ENCODE data around the gene SASH3.

Gene SASH3

DNA sequence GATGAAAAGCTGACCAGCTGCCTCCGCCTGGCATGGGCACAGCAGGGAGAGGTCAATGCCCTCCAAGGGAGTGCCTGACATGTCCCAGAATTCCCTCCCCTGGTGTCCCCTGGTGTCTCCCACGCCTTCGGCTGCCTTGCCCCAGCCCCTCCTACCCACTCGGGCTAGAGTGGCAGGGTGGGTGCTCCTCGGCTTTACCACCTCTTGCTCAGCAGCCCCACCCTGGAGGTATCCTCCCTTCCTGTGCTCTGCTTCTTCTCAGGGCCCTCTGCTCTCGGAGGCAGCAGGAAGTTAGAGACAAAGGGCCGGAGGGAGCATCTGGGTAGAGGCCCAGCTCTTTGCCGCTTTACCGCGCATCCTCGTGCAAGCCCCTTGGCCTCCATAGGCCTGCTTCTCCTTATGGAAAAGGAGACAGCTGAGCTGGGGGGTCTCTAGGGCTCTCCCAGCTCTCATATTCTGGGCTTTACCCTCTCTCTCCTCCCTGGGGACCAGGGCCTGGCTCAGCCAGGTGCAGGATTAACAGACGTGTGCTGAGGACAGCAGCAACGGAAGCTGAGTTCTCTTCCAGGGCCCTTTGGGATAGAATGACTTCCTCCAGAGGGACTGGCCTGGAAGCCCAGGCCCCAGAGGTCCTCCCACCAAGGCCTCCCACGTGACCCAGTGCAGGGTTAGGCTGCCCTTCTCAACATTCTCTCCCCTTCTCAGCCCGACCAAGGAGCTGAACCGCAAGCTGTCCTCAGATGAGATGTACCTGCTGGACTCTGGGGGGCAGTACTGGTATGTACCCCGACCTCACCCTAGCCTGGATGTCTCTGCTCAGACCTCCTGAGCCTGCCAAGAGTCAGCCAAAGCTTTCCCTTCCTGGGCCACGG, 23.7 kb upstream of the SASH3 start:
- TF ChIP-seq, protein P1, sequence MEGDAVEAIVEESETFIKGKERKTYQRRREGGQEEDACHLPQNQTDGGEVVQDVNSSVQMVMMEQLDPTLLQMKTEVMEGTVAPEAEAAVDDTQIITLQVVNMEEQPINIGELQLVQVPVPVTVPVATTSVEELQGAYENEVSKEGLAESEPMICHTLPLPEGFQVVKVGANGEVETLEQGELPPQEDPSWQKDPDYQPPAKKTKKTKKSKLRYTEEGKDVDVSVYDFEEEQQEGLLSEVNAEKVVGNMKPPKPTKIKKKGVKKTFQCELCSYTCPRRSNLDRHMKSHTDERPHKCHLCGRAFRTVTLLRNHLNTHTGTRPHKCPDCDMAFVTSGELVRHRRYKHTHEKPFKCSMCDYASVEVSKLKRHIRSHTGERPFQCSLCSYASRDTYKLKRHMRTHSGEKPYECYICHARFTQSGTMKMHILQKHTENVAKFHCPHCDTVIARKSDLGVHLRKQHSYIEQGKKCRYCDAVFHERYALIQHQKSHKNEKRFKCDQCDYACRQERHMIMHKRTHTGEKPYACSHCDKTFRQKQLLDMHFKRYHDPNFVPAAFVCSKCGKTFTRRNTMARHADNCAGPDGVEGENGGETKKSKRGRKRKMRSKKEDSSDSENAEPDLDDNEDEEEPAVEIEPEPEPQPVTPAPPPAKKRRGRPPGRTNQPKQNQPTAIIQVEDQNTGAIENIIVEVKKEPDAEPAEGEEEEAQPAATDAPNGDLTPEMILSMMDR (conservative IDR thresholded peaks at IDR 0.05; ENCODE audit: low read depth): no peak
- POLR2A ChIA-PET (ENCODE audit: low non-redundant PET): no interaction called here
- CTCF ChIA-PET: interaction anchor here (0.5 kb wide), 1 partner anchor 267 kb away, joined by 3 read pairs; no protein-coding TSS in a partner anchor
- no peak overlapping the region for H3K27ac ChIP-seq
- no peak for DNase-seq (ENCODE audit: low spot score)

DNA sequence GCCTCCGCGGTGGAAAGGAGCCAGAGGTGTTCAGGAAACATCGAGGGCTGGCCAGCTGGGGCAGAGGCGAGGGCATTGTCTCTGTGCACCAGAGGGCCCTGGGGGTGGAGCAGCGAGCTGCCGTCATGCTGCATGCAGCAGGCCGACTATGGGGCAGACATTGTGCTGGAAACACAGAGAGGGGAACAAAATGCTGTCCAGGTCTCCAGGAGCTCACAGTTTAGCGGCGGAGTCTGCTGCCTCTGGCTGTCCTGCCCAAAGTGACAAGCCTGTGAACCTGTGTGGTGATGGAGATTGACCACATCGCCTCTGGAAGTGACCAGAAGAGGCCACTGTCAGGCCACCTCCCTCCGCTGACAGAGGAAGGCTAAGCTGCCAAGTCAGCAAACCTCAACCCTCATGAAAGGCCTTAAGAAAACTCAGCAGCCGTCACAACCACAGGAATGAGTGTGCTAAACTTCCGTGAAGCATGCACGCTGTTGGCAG, 20.1 kb upstream of the SASH3 start:
- TF ChIP-seq, protein P1 (conservative IDR thresholded peaks at IDR 0.05; ENCODE audit: low read depth): no peak
- CTCF ChIA-PET: no interaction called here
- no peak overlapping the region for H3K27ac ChIP-seq
- POLR2A ChIA-PET (ENCODE audit: low non-redundant PET): no interaction called here
- DNase-seq (ENCODE audit: low spot score): no peak

DNA sequence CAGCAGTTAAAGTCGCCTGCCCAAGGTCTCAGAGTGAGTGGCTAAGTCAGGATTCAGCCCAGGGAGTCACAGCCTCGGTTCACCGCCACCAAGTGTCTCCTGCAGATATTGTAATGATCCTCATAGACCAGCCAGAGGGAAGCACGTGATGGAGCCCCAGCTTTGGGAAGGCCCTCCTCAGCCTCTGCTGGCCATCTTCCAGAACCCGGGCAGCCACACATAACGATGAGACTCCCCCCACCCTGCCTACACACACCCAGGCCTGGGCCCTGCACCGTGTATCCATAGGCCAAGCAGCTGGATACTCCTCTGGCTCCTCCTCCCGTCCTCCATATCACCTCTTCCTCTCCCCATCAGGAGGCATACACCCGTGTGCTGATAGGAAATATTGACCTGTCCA, 19.6 kb upstream of the SASH3 start:
- DNase-seq (ENCODE audit: low spot score): no peak
- H3K27ac ChIP-seq: no peak overlapping the region
- ChIA-PET CTCF (no interaction called here), POLR2A (ENCODE audit: low non-redundant PET) (no interaction called here)
- TF ChIP-seq, protein P1 (conservative IDR thresholded peaks at IDR 0.05; ENCODE audit: low read depth): no peak

DNA sequence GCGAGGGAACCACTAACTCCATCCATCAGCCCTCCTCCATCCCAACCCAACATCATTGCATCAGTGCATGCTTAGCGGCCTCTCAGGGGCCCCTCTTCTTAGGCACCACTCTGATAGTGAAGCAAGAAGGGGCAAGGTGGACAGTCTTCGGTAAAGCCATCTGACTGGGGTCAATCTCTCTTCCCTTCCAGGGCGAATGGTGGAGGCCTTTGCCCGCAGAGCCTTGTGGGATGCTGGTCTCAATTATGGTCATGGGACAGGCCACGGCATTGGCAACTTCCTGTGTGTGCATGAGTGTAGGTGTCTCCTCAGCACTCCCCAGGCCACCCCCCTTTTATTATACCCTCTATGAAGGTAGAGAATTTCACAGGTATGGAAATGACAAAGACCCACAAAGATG, 18.8 kb upstream of the SASH3 start:
- ChIA-PET POLR2A (ENCODE audit: low non-redundant PET) (no interaction called here), CTCF (no interaction called here)
- TF ChIP-seq, protein P1 (conservative IDR thresholded peaks at IDR 0.05; ENCODE audit: low read depth): no peak
- DNase-seq (ENCODE audit: low spot score): no peak
- no peak overlapping the region for H3K27ac ChIP-seq

DNA sequence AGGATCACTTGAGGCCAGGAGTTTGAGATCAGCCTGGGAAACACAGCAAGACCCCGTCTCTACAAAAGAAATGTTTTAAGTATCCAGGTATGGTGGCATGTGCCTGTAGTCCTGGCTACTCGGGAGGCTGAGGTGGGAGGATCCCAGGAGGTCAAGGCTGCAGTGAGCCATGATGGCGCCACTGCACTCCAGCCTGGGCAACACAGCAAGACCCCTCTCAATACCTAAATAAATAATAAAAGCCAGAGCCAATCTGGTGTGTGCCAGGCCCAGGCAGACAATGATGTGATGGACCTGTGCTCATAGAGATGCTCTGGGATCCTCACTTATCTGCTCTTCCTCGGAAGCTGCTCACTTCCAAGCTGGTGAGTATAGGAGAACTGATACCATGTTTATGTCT, 18.2 kb upstream of the SASH3 start:
- no peak overlapping the region for H3K27ac ChIP-seq
- no peak for DNase-seq (ENCODE audit: low spot score)
- POLR2A ChIA-PET (ENCODE audit: low non-redundant PET): no interaction called here
- TF ChIP-seq, protein P1 (conservative IDR thresholded peaks at IDR 0.05; ENCODE audit: low read depth): no peak
- CTCF ChIA-PET: interaction anchor here (0.6 kb wide), 1 partner anchor 438 kb away, joined by 3 read pairs; no protein-coding TSS in a partner anchor

DNA sequence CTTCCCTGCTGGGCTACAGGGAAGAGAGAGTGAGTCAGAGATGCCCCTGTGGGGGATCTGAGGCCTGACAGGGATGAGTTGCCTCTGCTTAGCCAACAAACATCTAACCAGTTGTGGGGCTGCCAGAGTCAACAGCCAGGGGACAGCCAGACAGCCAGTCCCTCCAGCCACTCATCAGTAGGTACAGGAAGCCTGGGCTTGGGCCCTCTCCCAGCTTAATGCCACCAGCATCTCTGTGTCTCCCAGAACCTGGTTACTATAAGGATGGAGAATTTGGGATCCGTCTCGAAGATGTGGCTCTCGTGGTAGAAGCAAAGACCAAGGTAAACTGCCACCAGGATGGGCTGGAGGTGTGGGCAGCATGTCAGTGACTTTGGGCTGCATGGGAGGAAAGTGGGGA, 17.3 kb upstream of the SASH3 start:
- TF ChIP-seq, protein P1 (conservative IDR thresholded peaks at IDR 0.05; ENCODE audit: low read depth): no peak
- ChIA-PET POLR2A (ENCODE audit: low non-redundant PET) (no interaction called here), CTCF (interaction anchor here (0.6 to 1.0 kb wide), 2 partner anchors 124 to 439 kb away, joined by 3 to 5 read pairs; no protein-coding TSS in a partner anchor)
- no peak for DNase-seq (ENCODE audit: low spot score)
- H3K27ac ChIP-seq: no peak overlapping the region
